GM18909 (cell line): ENCODE results near the gene CABYR.

Experiments
- ATAC-seq: cut with Tn5 transposase; IDR thresholded peaks from one replicate; pipeline ENCODE4 v1.9.1; 2021; ENCODE audit warnings: mild to moderate bottlenecking; ENCODE audit not compliant: unreplicated experiment, poor library complexity

The CABYR gene

GRCh38 chr18:24189007-24189528 lies 50.2 kb downstream of the CABYR start:
- ATAC-seq = peak; percentile 73

DNA sequence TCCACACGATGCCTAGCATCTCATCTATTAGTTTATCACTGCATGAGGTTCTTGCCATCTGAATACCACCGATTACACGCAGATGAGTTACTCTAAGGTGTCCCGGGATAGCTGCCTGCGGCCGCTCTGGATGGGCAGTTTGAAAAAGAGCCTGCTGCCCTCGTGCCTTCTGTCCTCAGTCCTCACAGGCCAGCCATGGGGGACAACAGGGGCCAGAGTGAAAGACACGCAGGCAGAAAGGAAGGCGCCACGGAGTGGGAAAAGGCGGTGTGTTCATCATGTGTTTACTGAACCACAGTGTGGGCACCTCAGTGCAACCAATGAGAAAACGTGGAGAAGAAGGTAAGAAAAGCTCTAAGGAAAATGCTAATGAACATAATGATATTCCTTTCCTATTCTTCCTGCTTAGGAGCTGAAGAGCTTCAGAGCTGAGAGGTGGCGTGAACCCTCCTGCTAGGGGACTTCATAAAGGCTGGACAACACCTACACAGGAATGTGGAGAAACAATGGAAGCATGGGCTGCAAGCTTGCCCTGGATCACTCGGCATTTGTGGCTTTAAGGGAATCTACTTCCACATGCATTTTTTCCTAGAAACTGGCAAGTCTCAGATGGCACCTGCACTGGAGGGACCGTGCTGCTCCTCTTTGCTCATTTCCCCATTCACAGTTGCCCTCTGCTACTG lies 50.9 kb downstream of the CABYR start:
- ATAC-seq = no peak

GRCh38 chr18:24190590-24190989 lies 51.7 kb downstream of the CABYR start:
- ATAC-seq = no peak

- no peak for ATAC-seq
These were observed 56.6 kb downstream of the CABYR start for GRCh38 chr18:24195296-24196053.

GRCh38 chr18:24196764-24197163 lies 57.9 kb downstream of the CABYR start:
- no peak for ATAC-seq

- no peak for ATAC-seq
These were observed 58.5 kb downstream of the CABYR start for GRCh38 chr18:24197412-24197811.

GRCh38 chr18:24198461-24198860 lies 59.6 kb downstream of the CABYR start:
- ATAC-seq = no peak

- no peak for ATAC-seq
These were observed 60.6 kb downstream of the CABYR start for GRCh38 chr18:24199372-24199962.

DNA sequence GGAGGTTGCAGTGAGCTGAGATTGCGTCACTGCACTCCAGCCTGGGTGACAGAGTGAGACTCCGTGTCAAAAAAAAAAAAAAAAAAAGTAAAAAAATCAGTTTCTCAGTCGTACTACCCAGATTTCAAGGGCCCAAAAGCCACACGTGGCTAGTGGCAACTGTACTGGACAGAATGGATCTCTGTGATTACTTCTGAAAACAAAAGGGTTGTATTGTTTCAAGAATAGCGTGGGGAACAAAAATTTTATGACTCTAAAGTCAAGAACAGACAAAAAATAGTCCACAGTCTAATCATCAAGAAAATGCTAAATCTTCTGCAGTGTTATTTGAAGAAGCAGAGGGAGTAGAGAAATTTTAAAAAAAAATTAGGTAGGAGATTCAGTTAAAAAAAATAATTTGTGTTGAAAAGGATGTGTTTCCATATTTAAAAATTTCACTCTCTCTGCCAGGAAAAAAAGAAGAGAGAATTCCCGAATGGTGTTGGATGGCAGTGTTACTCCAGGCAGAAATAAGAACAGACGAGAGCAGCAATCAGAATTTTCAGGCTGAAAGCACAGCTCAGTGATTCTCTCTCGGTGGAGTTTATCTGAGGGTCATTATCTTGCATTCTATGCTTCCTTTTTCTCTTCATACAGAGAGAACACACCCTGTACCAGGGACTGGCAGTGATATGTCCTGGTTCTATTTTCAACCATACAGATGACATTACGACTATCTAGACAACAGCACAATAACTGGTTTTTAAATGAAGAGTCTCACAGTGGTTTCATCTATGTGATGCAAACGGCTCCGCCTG lies 61.8 kb downstream of the CABYR start:
- no peak for ATAC-seq

GRCh38 chr18:24201699-24202687 lies 63.1 kb downstream of the CABYR start:
- ATAC-seq = no peak

DNA sequence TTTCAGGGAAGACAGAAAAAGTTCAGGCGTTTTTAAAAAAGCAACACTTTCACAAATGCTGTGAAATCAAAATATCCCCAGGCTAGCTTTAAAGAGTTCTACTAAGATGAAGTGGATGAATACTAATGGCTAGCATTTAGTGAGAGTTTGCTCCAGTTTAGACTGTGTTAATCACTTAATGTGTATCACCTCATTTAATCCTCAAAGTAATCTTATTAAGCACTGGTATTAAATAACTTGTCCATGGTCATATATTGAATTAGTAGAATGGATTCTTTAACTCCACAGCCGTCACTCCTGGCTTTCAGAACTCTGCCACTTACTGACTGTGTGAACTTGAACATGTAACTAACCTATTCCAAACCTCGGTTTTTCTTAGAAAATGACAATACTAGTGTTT lies 66.0 kb downstream of the CABYR start:
- no peak for ATAC-seq

- ATAC-seq = no peak
These were observed 69.6 kb downstream of the CABYR start for GRCh38 chr18:24208270-24209035.

DNA sequence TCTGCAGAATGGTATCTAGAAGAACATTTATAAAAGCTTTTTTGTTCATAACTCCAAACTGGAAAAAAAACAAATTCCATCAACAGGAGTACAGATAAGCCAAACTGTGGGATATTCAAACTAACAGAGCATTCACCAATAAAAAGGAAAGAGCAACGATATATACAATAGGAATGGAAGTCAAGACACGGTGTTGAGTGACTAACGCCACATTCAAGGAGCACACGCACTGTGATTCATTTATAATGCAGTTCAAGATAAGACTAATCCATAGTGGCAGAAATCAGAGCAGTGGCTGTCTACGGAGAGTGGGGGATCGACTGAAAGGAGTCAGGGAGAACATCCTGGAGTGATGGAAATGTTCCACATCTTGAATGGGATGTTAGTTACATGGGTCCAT lies 70.7 kb downstream of the CABYR start:
- no peak for ATAC-seq
